HG02642 (cell line): ENCODE data around the gene LMTK2.
"Not testable (repeated sequence)": the region's sequence is repeated elsewhere in the genome, so short reads cannot be mapped to it uniquely, and the experiment has no call there.

Experiments used
- ATAC-seq: cut with Tn5 transposase; IDR thresholded peaks from one replicate; pipeline ENCODE4 v1.9.1; 2021; ENCODE audit warnings: mild to moderate bottlenecking; ENCODE audit not compliant: unreplicated experiment, poor library complexity

The LMTK2 gene

GRCh38 chr7:98102170-98102569, 4.5 kb upstream of the LMTK2 start:
- ATAC-seq: no peak

GRCh38 chr7:98105942-98106544, 619 bp upstream of the LMTK2 start:
- peak; percentile 0 for ATAC-seq

GRCh38 chr7:98107313-98107721, 655 bp downstream of the LMTK2 start:
- no peak for ATAC-seq

GRCh38 chr7:98110249-98111022, 3.8 kb downstream of the LMTK2 start:
- ATAC-seq: no peak

GRCh38 chr7:98112077-98112476, 5.4 kb downstream of the LMTK2 start:
- no peak for ATAC-seq

- ATAC-seq: no peak
Measured at GRCh38 chr7:98115746-98116525, 9.3 kb downstream of the LMTK2 start.

- ATAC-seq: no peak
Measured at GRCh38 chr7:98116656-98117461, 10.2 kb downstream of the LMTK2 start.

GRCh38 chr7:98119256-98119918, 12.7 kb downstream of the LMTK2 start:
- ATAC-seq: no peak

- ATAC-seq: no peak
Measured at GRCh38 chr7:98120559-98120958, 13.9 kb downstream of the LMTK2 start.

- not testable (repeated sequence) for ATAC-seq
Measured at GRCh38 chr7:98121388-98121787, 14.7 kb downstream of the LMTK2 start.

GRCh38 chr7:98123365-98123696, 16.7 kb downstream of the LMTK2 start:
- no peak for ATAC-seq

GRCh38 chr7:98125759-98126158, 19.1 kb downstream of the LMTK2 start:
- no peak for ATAC-seq

- no peak for ATAC-seq
Measured at GRCh38 chr7:98126311-98127142, 19.9 kb downstream of the LMTK2 start.

- ATAC-seq: no peak
Measured at GRCh38 chr7:98128346-98128745, 21.7 kb downstream of the LMTK2 start.

GRCh38 chr7:98130959-98131358, 24.3 kb downstream of the LMTK2 start:
- ATAC-seq: no peak

- ATAC-seq: peak; percentile 77
Measured at GRCh38 chr7:98133181-98133580, 26.5 kb downstream of the LMTK2 start.

GRCh38 chr7:98133621-98134303, 27.1 kb downstream of the LMTK2 start:
- peak; percentile 8 for ATAC-seq

- ATAC-seq: no peak
Measured at GRCh38 chr7:98134420-98135228, 28.0 kb downstream of the LMTK2 start.
